Suppressor macrophage treated with lipopolysaccharide for 1 hour (primary cell): Measurements from ENCODE around the gene ASCC1.

Experiments
- DNase-seq, 3 donors: peaks; one replicate each; pipeline ENCODE4 v3.0.0-alpha.2; 2020 to 2022

ASCC1 gene

GRCh38 chr10:72062832-72063702 lies 153.0 kb downstream of the ASCC1 start:
- no peak for DNase-seq

- DNase-seq = no peak
Measured at GRCh38 chr10:72062382-72062781, 153.7 kb downstream of the ASCC1 start.

DNA sequence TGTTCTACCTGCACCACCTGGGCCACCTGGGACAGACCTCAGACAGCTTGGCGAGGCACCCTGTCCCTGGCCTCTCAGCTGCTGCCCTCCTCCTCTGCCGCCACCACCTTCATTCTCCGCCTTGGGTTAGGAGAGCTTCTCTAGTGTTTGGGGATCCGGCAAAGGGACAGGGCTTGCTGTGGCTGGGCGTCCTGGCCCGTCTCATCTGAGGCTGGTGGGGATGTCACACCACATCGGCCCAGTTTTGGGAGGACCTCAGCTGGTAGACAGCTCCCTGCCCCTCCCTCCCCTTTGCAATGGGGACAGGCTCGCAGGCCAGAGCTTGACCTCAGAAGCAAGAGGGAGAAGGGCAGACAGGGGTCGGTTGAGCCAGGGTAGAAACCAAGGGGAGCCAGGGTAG lies 154.1 kb downstream of the ASCC1 start:
- no peak for DNase-seq

GRCh38 chr10:72061491-72061890 lies 154.6 kb downstream of the ASCC1 start:
- peak in 1 of 3 donors; percentile 18 for DNase-seq

DNA sequence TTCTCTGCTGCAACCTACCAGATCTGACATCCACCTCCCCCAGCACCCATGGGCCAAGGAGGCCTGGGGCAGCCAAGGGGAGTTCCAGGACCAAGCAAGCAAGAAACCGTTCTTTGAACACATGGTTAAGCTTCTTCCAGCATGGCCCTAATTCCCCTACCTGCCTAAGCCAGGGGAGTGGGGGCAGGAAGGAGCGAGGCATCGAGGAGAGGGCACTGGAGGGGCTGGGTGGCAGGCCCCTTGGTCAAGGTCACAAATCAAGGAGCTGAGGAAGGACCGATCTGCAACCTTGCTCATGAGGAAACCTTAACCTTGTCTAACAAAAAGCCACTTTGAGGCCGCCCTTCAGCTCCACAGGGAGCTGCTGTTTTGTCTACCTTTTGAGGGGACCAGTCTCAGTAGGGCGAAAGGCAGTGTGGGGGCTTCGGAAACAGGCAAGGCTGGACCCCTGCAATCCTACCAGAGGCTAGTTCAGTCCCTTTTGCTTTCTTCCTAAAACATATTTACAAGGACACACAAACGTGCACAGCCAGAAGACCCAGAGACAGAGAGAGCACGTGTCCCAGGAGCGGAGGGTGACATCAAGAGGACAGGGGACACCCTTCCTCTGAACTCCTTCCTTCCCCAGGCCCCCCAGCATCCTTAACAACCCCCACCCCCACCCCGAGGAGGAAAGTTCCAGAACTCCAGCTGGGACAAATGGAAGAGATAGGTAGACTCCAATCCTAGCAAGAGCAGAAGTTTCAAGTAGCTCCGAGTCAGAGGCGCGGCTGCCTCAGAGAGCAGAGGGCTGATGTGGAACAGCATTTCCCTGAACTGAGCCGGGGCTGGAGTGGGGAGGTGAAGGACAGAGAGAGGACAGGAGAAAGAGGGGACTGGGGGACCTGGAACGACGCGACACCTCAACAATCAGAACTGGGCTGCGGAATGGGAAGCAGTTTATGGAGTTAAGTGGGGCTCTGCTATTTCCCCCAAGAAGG lies 155.9 kb downstream of the ASCC1 start:
- DNase-seq = no peak

DNA sequence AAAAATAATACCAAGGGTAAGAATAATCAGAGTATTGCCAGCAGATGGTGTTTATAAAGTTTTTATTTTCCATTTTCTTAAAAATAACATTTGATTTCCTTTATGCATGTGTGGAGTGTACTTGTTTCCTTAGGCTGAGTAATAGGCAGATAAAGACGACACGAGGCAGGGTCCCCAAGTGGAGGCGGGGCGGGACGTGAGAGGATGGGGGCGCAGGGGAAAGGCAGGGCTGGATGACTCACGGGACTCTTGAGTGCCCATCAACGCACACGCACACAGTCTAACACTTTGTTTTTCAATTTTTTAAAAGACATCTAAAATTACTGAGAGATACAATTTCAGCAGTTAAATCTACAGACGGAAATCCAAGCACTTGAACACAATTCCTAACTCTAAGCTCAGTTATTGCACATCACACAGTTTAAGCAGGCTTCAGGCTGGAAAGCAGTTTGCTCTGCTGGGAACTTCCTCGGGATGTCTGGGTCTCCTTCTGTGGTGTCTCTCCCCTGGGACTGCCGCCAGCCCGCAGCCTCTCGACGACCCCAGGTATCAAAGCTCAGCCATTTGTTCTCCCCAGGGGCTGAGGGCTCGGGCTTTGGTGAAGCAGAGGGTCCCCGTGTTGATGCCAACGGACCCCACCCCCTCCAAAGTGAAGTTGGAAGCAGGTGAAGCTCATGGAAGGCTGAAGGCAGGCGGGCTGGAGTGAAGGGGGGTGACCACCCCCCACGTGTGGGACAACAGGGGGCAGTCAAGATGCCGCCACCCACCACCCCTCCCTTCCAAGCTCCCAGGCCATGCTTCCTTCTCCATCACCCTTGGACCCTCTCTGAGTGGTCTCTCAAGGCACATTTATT lies 156.9 kb downstream of the ASCC1 start:
- DNase-seq = no peak

- no peak for DNase-seq
Measured at GRCh38 chr10:72058347-72058898, 157.7 kb downstream of the ASCC1 start.

DNA sequence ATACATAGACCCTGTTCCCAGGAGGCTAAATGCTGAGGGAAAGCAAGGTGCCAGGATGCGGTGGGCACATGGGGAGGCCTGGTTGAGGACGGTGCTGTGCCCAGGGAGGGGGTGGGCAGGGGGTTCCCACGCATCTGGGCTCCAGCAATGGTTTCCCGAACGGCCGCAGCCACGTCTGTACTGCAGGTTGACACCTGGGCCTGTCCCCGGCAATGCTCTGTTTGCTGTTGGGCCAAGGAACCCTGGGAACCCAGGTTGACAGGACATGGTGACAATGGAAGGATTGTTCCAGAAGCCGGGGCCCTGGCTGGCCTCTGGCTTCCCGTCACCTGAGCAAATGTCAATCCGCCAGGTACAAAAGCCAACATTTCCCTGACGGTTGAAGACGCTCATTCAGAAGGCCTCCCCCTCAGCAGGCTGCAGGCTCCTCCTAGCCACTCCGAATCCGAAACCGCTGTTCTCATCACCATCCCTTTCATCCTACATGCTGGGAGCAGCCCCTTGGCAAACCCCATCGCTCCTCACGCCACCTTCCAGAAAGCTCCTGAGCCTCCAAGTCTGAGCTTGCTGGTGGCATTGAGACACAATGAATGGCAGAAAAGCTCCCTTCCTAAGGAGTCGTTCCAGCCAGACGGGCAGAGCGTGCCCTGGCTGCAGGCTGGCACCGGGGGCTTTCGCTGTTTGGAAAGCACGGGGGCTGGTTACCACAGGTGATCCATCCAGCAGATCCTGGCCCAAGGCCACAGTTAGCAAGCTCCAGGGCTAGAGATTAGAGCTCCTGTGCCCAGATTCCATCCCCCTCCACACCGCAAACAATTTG lies 158.9 kb downstream of the ASCC1 start:
- DNase-seq = no peak

GRCh38 chr10:72056113-72056512 lies 160.0 kb downstream of the ASCC1 start:
- DNase-seq = no peak

- DNase-seq = no peak
Measured at GRCh38 chr10:72053690-72054089, 162.4 kb downstream of the ASCC1 start.

DNA sequence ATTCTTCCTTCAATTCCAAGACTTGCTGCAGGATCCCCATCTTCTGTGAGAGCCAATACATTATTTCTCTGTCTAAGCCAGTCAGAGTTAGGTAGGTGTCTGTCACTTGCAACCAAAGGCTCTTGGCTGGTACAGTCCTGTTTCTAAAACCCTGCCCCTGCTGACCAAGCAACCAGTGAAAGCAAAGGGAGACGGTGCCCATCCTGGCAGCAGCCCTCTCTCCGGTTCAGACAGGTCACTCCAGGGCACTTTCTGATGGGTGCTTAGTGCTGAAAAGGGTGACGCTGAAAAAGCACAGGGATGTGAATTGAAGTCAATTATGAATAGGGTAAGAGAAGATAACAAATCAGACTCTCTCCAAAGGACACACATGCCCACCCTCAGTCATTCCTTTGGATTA lies 165.2 kb downstream of the ASCC1 start:
- no peak for DNase-seq

DNA sequence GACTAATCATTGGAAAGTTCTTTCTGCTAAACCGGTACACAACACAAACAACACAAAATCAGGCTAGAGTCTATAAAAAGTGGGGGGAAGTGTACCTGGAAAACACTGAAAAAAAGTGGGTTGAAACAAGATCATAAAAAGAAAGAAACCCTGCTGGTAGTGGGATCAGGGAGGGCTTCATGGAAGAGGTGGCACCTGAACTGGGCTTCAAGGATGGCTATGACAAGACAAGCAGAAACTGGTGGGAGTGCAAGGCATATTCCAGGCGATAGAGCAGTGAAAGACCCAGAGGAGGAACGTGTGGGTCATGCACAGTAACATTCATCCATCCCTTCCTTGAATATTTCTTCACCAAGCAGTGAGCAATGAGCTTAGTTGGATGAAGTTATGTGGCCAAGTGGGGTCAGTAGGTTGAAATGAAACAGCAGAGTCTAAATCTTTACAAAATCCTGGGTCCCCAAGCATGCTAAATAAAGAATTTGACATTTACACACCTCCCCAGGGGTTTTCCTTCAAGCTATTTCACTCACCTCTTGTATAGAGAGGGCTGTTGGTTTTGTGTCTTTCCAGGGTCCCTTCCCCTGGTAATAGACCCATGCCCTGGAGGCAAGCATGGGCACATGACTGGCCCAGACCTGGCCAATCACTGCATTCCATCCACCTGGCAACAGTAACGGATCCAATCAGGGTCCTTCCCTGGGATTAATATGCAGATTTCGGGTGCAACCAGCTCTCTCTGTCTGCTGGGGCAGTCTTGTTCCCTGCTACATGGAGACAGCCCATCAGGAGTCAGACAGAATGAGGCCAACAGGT lies 165.9 kb downstream of the ASCC1 start:
- no peak for DNase-seq

DNA sequence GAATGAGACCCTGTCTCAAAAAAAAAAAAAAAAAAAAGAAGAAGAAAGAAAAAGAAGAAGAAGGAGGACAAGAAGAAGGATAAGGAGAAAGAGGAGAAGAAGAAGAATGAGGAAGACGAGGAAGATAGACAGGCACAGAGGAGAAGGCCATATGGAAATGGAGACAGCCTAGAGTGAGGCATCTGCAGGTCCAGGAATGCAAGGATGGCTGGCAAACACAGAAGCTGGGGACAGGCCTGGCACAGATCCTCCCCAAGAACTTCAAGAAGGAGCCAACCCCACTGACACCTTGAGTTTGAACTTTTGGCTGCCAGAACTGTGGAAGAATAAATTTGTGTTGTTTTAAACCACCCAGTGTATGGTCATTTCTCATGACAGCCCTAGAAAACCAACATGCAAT lies 166.6 kb downstream of the ASCC1 start:
- no peak for DNase-seq

GRCh38 chr10:72048450-72049124 lies 167.5 kb downstream of the ASCC1 start:
- DNase-seq = peak; percentile 93 to 96 (median 94)
